DMS153 treated with DMSO at 0.1 percent for 48 hours (cell line): Measurements from ENCODE around the gene SMAGP.
"Not testable (repeated sequence)": the region's sequence is repeated elsewhere in the genome, so short reads cannot be mapped to it uniquely, and the experiment has no call there.

Experiments used
- DNase-seq: peaks from one replicate; lab custom pipeline; 2025; ENCODE audit not compliant: unreplicated experiment; lab: John Stamatoyannopoulos, UW

Gene SMAGP

DNA sequence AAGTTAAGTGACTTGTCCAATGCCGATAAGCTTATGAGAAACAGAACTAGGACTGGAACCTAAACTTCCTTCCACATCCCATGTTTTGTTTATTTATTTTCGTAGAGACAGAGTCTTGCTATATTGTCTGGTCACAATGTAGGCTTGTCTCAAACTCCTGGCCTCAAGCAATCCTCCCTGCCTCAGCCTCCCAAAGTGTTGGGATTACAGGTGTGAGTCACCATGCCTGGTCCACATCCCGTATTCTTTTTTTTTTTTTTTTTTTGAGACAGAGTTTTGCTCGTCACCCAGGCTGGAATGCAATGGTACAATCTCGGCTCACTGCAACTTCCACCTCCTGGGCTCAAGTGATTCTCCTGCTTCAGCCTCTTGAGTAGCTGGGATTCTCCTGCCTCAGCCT is 43.1 kb downstream of the SMAGP start:
- DNase-seq = not testable (repeated sequence)

DNA sequence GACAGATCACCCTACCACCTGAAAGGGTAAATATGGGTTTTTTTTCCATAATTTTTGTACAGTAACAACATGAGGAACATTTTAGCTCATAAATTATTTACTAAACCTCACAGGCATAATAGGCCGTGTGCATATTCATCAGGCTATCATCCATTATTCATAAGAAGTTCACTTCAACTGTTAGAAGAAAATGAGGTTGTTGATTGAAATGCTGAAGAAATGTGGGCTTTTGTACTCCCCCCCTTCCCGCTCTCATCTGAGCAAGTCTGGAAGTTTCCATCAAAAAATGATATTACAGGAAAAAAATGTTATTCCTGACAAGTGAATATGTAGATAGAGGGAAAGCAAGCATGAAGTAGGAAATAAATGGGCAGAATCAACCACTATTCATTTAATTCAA is 44.4 kb downstream of the SMAGP start:
- no peak for DNase-seq

DNA sequence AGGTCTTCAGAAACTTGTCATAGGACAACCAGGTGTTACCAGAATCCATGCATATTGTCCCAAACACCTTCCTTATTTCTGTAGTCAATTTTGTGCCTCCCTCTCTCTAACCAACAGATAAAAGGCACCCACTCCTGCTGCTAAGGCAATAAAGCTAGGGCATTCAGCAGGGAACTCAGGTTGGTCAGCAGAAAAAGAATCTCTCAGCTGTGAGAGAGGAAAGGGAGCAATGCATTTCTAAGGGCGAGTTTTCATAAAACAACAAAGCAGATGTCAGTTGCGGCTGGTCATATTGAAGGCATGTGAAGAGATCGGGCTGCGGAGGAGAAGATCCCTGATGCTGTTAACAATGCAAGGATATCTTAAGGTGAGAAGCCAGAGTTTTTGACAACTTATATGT is 45.0 kb downstream of the SMAGP start:
- DNase-seq = no peak

DNA sequence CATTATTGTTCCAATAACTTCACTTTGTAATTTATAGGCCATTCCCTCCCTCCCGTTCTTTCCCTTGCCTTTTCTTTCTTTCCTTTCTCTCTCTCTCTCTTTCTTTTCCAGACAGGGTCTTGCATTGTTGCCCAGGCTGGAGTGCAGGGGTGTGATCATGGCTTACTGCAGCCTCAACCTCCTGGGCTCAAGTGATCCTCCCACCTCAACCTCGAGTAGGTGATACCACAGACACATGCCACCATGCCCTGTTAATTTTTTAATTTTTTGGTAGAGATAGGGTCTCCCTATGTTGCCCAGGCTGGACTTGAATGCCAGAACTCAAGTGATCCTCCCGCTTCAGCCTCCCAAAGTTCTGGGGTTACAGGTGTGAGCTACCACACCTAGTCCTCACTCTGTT is 45.6 kb downstream of the SMAGP start:
- no peak for DNase-seq

DNA sequence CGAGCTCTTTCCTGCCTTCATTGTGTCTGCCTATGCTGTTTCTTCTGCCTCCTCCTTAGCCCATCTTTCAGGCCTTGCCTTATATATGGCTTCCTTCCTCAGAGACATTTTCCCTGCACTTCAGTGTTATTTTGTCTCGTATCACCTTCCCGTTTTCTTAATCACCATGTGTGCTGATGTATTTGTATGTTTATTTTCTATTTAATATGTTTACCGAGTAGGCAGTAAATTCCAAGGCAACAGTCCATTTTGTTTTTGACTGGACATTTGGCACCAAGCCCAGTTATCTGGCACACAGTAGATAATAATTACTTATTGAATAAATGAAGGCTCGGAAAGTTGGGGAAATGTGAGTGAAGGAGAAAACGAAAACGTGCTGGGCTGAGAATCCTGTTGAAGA is 47.8 kb downstream of the SMAGP start:
- DNase-seq = no peak

DNA sequence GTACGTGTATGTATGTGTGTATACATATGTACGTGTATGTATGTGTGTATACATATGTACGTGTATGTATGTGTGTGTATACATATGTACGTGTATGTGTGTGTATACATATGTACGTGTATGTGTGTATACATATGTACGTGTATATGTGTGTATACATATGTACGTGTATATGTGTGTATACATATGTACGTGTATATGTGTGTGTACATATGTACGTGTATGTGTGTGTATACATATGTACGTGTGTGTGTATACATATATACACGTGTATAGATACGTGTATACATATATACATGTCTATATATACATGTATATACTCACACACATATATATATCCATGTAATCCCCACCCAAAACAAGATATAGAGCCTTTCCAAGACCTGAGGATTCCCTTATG is 50.4 kb downstream of the SMAGP start:
- DNase-seq = not testable (repeated sequence)

DNA sequence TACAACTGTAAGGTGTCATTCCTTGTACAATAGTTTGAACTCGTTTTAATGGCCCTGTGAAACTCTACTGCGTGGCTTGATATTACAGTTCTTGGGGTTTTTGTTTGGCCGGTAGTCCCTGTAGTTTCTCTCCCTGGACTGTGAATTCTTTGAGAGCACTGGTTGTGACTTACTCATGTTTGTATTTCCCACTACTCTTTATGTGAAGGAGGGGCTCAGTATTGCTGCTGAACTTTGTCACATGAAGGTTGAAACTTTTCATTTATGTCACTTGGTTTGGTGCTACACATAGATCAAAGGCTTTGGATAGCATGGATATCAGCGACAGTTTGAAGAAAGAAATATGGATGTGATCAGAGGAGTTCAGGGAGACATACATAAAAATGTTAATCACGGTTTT is 50.9 kb downstream of the SMAGP start:
- DNase-seq = no peak

DNA sequence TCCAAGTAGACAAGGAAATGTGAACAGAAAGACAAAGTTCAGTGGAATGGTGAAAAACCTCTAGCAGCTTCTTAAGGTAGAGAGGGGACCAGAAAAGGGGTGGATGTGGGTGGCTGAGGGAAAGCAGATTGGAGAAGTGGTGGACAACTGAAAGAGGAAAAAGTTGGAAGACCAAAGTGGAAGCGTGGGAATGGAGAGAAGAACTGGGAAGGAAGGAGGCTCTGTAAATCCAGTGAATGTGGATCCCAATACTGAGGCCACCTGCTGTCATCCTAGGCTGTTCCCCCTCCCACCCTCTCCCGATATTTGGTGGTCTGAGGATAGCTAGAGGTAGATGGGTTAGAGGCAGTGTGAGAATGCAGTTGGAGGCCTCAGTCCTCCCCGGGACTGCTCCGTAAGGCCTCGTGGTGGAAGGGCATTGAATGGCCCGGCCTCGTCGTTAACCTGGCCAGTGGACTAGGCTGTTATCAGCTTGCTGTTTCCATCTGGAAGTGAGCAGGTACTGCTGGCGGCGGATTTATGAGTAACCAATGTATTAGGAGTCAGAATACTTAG is 51.5 kb downstream of the SMAGP start:
- DNase-seq = no peak

DNA sequence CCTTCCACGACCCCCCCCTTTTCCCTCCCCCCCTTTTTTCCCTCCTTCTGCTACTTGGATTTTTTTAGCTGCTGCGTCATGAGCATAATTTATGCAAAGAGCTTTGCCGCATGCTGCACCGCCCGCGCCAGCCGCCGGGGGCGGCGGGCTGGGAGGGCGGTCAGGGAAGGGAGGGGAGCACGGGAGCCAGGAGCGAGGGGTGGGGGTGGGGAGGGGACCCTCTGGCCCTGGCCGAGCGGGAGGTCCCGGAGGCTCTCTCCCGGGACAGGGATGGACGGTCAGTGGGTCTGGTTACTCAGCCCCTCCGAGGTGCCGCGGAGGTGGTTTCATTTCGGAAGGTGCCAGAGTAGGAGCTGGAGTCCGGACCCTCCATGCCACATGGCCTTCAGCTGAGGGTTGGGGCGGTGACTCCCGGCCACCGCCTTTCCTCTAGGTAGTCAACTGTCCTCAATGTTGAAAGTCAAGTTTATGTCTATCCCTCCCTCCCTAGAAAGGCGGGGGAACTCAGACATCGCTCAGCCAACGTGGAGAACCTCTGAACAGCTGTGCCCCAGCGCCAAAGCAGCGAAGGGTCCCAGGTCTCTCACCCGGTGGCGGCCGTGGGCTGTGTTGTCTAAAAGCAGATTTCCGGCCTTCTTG is 52.1 kb downstream of the SMAGP start, which contains the start of gene POU6F1:
TSS of gene POU6F1 (minus strand) at position 95 of the 639 bp plus-strand sequence. CDS start 11,226 bp downstream, outside the sequence.
- no peak for DNase-seq

DNA sequence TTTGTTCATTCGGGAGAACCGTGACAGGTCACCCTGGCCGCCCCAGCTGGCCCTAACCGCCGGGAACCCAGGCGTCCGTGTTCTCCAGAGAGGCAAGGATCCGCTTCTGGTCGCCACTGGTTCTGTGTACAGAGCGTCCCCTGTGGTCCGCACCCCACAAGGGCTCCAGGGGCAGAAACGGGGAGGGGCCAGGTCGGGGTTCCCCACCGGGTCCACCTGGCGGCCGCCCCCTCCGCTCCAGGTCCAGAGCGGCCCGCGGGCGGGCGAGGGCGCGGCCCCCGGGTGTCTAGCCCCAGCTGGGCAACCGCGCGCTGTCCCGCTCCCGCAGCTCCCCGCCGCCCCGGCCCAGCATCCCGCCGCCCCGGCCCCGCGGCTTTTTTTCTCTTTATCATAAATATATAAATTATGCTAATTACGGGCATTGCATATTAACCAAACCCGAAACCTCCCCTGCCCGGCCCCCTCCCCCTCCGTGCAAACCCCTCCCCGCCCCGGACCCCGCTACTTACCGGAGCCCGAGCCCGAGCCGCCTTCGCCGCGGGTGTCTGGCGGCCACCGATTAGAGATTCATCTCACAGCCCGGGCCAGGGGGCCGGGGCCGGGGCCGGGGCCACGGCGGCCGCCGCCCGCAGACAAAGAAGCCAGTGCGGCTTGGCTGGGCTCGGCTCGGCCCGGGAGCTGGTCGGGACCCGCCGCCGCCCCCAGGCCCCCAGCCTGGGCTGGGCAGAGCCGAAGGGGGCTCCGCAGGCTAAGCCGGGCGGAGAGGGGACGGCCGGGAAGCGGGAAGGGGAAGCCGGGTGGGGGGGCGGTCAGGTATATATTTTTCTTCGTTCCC is 52.9 kb downstream of the SMAGP start:
- no peak for DNase-seq

DNA sequence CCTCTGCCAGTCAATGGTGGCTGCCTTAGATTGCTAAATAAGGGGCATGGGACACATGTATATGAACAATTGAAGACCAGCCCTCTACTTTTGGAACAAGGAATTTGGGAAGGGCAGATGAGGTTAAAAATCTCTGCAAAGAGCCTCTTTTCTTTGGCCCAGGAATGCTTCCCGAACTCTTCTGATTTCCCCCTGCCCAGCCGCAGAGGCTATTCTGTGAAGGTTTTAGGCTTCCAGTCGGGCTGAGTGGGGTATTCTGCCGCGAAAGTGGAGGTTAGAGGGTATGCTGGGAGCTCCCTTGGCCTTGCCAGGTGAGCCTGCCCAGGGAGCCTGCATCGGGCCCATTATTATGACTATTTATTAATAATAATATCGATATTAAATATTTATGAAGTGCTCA is 53.6 kb downstream of the SMAGP start:
- DNase-seq = no peak

DNA sequence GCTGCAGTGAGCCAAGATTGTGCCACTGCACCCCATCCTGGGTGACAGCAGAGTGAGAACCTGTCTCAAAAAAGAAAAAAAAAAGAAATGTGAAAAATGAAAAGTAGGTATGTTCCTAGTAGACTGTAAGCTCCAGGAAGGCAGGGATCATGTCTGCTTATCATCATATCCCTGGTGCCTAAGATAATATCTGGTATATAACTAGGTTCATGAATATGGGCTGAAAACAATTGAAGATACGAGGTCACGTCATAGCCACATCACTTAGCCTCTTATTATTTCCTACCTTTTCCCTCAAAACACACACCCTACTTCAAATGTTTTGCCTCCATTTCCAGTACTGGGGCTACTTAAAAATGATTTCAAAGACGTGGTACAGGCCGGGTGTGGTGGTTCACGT is 55.3 kb downstream of the SMAGP start:
- no peak for DNase-seq

DNA sequence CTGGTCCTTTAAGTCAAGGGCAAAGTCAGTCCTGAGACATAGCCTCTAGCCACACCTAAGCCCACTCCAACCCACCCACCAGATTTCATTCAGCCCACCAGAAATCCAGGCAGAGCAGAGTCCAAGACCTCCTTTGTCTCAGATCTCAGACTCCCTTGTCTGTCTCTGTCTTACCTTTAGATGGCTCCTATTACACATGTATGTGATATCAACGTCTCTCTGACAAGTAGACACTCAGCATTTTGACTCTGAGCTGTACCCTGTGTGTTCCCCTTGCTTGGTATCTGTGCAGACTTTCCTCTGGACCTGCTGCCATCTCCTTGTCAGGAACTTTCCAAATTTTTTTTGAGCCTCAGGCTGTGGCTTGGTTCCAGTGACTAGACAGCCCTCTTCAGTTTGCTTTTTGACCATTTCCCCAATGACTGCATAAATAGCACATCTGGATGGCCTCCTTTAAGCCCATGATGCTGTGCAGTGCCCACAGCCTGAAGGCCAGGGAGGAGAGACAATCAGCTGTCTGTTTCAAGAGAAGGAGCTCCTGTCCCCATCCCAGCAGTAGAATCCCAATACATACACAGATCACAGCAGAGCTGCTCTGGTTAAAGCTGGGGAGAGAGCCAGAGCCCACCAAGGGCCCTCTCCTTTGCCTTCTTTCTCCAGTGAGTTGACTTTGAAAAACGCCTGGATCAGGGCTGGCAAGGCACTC is 59.4 kb downstream of the SMAGP start:
- no peak for DNase-seq

DNA sequence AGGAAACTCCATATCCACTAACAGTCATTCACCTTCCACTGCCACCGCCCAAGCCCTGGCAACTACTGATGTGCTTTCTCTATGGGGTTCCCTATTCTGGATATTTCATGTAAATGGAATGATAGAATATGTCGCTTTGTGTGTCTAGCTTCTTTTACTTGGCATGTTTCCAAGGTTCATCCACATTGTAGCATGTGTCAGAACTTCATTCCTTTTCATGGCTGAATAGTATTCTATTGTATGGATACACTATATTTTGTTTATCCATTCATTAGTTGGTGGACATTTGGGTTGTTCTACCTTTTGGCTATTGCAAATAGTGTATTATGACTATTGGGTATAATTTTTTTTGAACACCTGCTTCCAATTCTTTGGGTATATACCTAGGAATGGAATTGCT is 61.0 kb downstream of the SMAGP start:
- DNase-seq = no peak

DNA sequence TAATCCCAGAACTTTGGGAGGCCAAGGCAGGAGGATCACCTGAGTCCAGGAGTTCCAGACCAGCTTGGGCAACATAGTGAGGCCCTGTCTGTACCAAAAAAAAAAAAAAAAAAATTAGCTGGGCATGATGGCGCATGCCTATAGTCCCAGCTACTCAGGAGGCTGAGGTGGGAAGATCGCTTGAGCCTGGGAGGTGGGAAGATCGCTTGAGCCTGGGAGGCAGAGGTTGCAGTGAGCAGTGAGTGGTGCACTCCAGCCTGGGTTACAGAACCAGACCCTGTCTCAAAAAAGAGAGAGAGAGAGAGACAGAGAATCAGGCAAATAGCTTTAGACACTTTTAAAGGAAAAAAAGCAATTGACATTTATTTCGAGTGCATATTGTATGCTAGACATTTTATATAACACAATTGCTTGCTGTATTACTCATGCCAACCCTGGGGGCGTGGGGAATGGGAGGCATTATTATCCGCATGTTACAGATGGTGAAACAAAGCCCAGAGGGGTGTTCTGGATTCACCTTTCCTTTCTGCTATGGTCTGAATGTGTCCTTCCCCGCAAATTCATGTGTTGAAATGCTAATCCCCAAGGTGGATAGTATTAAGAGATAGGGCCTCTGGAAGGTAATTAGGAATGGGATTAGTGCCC is 62.1 kb downstream of the SMAGP start:
- no peak for DNase-seq

DNA sequence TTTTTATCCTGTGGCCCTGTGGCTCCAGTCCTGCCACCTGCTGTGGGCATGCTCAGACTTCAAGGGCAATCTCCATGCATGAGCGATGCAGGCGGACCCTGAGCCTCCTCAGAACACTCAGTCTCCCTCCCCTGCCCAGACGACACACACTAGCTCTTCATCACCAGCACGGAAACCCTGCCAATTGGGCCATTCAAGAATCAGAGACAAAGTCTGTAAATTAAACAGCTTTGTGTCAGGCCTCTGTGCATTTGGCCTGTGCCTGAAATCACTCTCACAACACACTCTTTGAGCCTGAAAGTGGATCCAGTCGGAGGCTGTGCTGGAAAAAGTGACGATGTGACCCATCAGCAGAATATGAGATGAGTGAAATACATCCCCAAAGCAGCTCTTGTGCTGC is 64.9 kb downstream of the SMAGP start:
- no peak for DNase-seq

DNA sequence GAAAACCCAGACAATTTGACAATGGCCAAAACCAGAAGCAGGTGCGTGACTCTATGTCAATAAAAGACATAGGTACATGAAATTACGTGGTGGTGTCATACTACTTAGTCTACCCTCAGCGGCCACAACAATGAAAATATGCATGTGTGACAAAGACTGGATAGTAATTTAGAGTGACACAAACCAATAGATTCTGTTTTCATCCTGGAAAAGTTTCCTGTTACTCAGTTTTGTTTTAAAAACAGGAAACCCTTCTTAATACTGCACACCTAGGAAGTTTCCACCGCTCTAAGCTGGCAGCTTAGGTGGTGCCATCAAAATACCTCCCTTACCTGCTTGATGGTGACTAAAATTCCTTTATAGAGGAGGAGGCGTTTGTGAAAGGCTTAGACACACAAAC is 67.5 kb downstream of the SMAGP start:
- DNase-seq = no peak

DNA sequence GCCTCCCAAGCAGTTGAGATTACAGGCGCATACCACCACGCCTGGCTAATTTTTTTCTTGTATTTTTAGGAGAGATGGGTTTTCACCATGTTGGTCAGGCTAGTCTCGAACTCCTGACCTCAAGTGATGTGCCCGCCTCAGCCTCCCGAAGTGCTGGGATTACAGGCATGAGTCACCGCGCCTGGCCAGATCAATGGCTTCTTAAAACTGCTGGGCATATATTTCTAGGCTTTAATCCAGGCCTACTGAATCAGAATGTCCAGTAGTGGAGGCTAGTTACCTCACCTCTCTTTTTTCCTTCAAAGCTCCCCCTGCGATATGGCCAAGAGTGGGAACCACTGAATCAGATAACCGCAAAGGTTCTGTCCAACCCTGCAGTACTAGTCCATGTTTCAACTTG is 69.4 kb downstream of the SMAGP start:
- no peak for DNase-seq

DNA sequence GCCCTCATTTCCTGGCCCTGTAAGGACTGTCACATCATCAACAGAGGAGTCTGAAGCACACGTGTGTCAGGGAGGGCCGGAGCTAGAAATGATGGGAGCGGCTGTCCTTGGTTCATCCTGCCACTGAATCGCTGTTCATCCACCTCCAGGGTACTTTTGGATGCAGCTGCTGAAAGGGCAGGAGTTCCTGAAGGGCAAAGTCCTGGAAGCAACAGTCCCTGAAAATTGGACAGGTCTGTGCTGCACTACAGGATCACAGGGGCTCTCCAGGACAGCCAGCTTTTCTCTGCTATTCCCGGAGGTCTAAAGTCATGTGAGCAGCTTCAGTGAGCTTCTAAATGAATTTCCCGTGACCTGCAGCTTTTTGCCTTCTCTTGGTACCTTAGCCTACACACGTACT is 70.1 kb downstream of the SMAGP start:
- no peak for DNase-seq

DNA sequence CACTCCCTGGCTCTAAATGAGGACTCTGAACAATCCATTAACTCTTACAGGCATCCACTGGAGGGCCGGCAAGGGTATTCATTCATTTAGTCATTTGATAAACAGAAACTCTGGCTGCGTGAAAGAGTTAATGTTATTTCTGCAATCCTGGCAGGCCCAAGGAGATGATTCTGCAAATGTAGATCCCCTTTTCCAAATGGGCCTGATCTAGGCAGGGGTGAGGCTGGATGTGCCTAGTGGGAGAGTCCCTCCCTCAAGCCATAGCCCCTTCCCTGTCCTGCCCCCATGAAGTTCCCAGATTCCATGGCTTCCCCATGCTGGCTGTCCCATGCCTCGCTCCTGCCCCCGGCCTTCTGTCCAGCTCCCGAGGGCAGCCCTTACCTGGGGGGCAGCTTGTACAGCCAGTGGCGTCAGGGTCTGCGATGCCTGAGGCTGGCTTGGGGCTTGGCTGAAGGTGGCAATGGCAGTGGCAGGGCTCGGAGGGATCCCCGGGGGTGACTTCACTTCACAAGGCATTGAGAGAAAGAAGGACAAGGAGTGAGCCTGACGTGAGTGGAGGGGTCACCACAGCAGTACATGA is 70.8 kb downstream of the SMAGP start:
- no peak for DNase-seq
